ENCODE measurements around the gene GNAS.
"Not testable (repeated sequence)": the region's sequence is repeated elsewhere in the genome, so short reads cannot be mapped to it uniquely, and the experiment has no call there.

GNAS gene

DNA sequence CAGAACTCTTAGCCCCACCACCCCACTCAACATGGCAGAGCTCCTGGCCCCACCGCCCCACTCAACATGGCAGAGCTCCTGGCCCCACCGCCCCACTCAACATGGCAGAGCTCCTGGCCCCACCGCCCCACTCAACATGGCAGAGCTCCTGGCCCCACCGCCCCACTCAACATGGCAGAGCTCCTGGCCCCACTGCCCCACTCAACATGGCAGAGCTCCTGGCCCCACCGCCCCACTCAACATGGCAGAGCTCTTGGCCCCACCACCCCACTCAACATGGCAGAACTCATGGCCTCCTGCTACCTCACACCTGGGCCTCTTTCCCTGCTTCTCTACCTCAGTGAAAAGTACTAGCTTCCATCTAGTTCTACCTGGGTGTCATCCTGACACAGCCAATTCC, 23.7 kb upstream of the GNAS start:
- DNase-seq: not testable (repeated sequence)

DNA sequence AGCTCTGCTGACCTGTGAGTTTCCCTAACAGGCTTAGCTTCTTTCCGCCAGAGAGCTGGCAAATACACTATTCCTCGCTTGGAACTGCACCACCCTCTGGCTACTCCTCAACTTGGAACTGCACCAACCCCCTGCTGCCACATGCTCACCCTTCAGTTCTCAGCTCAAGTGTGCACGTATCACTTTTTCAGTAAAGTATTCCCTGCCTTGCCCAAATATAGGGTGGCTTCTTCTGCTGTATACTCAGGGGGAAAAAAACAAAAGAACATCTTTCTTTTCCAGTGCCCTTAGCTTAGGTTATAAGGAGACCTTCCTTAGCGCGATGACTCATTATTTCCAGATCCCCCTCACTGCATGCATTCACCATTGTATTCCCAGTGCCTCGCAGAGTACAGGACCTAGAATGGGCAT, 23.0 kb upstream of the GNAS start:
- DNase-seq: no peak

DNA sequence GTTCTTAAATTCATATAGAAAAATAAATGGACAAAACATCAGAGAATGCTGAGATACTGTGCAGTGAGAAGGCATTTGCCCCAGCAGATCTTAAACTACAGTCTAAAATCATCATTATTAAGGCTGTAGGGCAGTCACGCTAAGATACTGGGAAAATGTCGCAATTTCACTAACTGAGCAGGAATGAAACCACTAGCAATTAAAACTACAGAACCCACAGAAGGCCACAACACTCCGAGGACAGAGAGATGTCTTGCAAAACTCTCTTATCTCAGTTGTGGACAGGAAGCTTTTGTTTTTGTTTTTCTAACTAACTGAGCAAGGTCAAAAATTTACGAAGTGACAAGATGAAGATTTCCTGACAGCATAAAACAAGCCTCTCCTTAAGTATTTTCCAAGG, 20.1 kb upstream of the GNAS start:
- DNase-seq: no peak

DNA sequence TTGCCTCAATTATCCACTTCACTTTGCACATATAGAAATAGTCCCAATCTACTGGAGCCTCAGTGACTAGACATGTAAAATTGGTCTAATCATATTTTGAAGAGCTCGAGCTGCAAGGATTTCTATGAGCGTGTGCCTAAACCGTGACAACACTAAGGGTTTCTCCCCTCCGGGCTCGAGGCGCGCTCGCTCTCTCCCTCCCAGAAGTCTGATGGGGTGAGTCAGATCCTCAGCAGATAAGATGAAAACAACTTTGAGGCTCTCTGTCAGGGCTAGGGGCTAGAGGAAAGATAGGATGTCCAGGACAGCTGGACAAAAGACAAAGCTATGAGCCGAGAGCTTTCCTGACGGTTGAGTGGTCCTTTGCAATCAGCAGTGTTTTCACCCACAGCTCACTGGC, 18.6 kb upstream of the GNAS start:
- no peak for DNase-seq

DNA sequence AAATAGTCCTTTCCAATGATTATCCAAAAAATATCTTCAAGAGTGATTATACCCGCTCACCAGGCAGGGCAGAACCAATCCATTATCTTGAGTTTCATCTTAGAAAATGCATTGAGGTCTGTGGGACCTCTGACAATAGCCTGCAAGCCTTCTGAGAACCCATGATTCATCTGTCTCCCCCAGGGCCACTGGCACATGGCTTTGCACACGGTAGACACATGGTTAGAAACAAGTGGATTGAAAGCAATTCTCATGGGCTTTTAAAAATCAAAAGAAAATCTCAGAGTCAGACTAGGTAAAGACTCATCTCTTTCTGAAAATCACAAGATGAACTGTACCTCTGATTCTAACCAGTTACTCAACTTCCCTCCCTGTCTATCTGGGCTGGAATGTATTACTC, 17.3 kb upstream of the GNAS start:
- no peak for DNase-seq

DNA sequence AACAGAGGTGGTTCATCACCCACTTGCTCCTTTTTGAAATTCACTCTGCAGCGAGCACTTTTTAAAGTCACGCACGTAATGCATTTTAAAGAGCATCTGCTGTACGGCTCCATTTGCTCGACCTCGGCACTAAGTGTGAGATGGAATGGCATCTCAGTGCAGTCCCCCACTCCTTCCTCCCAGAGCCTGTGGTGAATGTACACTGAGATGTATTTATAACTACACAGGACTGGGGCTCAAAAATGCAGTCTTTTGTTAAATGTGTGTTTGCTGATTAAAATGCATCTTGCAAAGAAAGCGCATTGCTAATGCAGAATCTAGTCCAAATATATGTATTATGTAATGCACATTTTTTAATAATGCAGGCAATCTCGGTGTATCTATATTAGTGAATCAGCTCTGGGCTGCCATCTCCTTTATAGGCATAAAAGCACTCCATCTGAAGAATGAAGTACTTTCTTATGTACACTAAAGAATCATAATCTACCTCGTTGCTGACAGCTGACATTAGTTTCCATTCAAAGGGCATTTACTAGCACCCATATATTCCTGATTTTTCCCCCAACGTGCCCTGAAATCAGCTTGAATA, 15.8 kb upstream of the GNAS start:
- no peak for DNase-seq

DNA sequence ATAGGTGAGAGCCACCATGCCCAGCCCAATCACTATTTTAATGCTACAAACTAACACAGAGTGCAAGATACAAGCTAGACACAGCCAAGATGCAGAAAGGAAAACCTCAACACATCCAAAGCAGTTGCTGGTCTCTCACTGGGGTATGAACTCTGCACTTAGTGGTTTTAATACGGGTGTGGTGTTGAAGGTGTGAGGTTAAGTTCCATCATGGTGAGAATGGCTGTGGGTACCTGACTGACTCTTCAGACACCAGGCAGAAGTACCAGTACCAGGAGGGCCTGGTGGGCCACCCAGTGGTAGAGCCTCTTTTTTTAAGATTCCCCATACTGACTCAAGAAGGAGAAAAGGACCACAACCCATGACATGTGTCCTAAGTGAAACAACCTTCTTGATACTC, 14.8 kb upstream of the GNAS start:
- no peak for DNase-seq

DNA sequence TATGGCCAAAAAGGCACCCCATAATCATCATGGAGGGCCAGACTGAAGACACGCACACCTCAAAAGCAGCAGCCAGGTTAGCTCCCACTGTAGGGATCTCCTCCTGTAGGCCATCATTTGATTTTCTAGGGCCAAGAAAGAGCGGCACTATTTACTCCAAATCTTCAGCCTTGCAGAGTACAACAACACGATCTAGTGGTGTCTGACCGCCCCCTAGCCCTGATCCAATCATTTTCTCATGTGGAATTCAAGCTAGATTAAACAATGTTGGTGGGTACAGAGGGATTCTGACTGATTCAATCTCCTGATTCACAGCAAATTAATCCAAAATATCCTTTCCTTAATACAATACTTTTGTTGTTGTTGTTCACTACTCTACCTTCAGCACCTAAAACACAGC, 14.3 kb upstream of the GNAS start:
- no peak for DNase-seq

DNA sequence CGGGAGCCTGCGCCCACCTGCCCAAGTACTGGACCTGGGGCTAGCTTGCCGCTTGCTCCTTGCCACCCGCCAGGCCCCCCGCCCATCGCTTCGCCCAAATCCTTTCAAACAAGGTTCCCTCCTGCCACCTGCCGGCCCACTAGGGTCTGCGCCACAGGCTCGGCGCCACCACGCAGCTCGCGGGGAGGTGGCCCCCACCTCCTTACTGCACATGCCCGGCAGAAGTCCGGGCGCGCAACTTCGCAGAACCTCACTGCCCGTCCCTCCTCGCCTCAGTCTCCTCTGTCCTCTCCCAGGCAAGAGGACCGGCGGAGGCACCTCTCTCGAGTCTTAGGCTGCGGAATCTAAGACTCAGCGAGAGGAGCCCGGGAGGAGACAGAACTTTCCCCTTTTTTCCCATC, 13.0 kb upstream of the GNAS start:
- no peak for DNase-seq

DNA sequence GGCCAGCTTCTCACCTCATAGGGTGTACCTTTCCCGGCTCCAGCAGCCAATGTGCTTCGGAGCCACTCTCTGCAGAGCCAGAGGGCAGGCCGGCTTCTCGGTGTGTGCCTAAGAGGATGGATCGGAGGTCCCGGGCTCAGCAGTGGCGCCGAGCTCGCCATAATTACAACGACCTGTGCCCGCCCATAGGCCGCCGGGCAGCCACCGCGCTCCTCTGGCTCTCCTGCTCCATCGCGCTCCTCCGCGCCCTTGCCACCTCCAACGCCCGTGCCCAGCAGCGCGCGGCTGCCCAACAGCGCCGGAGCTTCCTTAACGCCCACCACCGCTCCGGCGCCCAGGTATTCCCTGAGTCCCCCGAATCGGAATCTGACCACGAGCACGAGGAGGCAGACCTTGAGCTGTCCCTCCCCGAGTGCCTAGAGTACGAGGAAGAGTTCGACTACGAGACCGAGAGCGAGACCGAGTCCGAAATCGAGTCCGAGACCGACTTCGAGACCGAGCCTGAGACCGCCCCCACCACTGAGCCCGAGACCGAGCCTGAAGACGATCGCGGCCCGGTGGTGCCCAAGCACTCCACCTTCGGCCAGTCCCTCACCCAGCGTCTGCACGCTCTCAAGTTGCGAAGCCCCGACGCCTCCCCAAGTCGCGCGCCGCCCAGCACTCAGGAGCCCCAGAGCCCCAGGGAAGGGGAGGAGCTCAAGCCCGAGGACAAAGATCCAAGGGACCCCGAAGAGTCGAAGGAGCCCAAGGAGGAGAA, 12.3 kb upstream of the GNAS start:
- DNase-seq: no peak

DNA sequence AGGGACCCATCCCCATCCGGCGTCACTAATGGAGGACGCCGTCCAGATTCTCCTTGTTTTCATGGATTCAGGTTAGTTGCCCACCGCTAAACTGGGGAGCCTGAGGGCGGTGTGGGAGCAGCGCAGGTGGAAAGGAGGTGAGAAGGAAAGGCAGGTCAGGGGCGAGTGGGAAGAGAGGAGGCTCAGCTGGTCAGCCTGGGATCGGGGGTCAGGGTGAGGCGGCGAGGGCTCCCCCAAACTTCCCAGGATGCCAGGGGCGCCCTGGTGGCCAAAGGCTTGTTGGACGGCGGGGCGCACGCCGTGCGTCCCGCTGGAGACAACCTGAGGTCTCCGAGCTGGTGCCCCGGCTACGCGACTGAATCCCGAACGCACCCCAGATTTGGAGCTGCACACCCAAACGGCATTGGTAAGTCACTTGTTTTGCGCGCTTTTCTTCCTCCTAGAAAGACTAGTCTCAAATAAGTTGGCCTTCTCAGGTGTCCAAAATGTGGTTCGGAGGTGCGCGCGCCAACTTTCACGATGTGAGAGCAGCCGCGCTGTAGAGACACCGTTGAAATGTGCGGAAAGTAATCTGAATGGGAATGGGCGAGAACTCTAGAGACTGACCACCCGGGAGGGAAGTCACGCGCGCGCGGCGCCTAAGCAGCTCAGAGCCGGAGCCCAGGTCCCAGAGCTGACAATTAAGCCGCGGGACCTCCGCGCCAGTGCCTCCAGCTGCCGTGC, 11.5 kb upstream of the GNAS start:
- DNase-seq: no peak

DNA sequence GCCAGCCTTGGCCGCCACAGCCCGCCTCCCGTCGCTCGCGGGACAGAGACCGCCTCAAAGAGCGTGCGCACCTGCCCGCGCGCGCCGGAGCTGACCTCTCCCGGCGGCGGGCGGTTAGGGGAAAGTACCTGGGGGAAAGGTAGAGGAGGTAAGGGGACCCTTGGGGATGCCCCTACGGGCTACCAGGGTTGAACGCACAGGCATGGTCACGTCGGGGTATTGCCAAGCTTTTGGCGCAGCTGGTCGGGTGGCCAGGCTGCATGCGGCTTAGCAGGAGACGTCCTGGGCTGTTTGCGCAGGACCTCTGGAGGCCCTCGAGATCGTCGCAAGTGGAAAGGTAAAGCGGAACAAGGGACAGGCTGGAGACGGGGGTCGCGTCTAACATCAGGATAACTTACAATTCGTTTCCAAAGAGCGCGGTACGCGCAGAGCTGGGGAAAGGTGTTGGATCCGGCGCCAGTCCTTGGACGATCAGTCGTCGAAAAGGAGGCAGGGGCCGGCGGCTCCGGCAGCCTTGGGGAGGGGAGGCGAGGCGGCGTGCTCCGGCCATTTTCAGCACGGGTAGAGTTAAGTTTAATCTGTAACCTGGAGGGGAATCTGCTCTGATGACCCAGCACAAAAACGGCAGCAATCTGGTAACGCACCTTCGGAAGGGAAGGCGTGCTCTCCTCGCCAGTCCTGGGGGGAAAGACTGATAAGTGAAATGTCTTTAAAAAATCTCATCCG, 10.8 kb upstream of the GNAS start:
- no peak for DNase-seq

DNA sequence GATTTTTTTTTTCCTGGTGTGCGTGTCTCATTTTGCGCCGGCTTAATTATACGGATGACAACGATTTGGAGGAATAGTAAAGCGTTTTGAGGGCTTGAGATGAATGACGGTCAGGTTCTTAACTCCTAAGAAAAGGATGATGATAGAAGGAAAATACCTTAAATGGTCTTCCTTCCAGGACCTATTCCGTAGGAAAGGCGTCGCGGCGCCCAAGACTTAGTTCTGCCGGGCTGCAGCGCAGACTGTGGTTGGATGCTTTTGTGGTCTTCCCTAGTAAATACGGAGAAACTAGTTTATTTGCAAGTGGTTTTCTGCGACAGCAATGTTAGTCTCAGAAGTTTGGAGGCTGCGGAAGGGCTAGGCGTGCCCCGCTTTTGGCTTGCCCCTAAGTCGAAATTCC, 10.2 kb upstream of the GNAS start:
- DNase-seq: no peak

DNA sequence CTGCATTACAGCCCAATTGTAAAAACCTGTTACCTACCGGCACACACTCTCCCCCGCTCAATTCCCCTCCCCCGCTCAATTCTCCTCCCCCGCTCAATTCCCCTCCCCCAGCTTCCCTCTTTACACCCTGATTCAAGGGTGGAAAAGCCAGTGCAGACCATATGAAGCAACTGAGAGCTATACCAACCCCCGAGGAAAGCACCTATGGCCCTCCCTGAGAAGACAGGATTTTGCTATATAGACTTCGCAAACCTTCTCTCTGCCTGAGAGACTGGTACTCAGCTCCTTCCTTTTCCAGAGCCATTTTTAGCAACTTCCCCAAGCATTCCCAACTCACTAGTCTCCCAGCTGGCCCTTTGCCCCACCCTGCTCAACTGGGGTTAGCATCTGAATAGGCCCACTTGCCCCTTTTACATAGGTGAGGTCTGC, 9.4 kb upstream of the GNAS start:
- no peak for DNase-seq

DNA sequence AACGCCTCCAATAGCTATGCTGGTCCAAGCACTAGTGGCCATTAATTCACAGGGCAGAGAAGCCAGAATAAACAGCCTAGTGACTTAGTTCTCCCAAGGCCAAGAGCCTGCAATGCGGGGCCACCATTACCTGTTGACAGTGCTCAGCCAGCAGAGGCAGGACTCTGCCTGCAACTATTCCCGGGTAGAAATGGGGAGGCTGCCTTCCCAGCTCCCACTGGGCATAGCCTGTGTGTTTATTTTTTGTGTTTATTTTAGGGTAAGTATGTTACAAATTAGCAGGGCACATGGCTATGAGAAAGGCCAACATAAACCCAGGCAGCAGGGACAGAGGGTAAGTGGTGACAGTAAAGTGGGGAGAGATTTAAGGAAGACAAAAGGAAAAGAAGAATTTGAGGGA, 6.8 kb upstream of the GNAS start:
- DNase-seq: no peak

DNA sequence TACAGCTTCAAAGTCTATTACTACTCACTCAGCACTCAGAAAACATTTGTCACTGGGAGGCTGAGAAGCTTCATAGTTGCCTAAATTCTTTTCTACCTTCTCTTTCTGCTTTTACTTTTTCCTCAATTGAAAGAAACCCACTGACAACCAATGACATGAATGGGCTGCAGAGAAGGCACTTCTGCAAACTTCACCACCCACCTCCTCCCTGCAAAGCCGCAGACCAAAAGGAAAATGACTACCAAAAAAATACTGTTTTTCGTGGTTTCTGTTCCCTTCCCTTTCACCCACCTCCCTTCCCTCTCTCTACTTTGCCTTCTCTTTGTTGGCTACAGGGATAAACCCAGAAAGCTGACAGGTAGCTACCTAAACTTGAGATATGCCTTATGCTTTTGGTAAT, 5.1 kb upstream of the GNAS start:
- DNase-seq: no peak

DNA sequence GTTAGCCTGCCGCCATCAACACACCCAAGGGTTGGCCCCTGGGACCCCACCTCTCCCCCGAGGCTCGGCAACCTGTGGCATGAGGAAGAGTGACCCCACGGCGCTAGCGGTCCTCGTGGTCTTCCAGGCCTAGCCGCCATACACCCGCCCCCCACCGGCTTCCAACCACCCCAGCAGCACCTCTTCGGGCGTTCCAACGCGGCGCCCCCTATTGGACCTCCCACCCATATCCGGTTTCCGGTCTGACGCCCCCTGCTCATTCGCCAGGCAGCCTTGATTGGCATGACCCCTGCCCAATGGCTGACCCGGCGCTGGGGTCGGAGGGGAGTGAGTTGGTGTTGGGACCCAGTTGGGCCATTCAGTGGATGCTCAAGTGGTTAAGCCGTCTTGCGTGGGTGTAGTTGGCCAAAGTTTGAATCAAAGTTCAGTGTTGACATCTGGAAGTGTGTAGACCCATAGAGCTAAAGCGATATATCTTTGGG, 1.8 kb upstream of the GNAS start, which contains the start of gene GNAS-AS1:
GNAS-AS1 (minus strand) TSS at position 210 of the 482 bp plus-strand sequence.
- DNase-seq: peak; percentile 31

DNA sequence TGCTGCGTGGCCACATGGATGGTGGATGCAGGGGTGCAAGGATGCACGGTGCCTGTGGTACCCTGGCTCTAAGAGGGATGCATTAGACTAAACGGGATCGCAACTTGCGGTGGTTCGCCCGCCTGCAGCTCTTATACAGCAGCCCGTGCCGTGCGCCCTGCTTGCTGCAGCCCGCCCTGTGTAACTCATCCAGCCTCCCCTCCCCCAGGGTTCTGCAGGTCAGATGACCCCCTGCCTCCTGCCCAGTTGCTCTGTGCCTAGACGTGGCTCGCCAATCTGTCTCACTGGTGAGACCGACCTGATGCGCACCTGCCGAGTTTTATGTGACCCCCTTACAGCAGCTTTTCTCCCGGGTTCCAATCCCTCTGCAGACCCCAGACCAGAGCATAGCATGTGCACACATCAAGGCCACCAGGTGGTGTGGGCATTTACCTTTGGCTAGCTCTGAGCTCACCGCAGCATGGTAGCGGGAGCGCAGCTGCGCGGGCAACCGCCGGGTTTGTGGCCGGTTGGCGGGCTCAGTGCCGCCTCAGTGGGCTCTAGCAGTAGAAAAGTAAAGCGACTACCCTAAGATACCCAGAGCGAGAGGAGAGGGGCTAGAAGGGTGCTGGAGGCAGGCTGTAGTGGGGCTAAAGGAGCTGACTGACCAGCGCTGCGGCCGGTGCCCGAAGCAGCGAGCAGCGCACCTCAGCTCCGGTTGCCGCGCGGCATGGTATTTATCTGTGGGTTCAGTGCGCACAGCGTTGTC, 1.1 kb upstream of the GNAS start:
- no peak for DNase-seq

DNA sequence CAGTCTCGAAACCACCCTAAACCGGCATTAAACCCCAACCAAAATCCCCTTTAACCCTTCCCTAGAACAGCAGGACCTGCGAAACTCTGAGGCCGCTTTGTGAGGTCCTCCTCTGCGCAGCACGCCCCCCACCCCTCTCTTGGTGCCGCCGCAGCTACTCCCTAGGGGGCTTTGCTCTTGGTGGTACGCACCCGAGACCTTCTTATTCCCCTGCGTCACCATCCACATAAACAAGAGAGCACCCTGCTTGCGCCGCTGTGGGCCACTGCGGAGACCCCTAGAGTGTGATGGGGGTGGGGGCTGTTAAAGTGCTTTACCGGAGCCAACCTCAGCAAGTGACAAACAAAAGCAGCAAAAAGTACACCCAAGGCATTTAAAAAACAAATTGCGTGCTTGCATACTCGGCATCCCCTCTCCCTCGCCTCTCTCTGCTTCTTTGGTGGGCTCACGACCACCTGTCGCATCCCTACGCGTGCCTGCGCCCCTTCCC, 502 bp upstream of the GNAS start:
- DNase-seq: no peak

DNA sequence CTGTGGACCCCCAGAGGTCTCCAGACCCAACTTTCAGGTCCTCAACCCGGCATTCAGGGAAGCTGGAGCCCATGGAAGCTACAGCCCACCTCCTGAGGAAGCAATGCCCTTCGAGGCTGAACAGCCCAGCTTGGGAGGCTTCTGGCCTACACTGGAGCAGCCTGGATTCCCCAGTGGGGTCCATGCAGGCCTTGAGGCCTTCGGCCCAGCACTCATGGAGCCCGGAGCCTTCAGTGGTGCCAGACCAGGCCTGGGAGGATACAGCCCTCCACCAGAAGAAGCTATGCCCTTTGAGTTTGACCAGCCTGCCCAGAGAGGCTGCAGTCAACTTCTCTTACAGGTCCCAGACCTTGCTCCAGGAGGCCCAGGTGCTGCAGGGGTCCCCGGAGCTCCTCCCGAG, 950 bp downstream of the GNAS start:
- DNase-seq: no peak

DNA sequence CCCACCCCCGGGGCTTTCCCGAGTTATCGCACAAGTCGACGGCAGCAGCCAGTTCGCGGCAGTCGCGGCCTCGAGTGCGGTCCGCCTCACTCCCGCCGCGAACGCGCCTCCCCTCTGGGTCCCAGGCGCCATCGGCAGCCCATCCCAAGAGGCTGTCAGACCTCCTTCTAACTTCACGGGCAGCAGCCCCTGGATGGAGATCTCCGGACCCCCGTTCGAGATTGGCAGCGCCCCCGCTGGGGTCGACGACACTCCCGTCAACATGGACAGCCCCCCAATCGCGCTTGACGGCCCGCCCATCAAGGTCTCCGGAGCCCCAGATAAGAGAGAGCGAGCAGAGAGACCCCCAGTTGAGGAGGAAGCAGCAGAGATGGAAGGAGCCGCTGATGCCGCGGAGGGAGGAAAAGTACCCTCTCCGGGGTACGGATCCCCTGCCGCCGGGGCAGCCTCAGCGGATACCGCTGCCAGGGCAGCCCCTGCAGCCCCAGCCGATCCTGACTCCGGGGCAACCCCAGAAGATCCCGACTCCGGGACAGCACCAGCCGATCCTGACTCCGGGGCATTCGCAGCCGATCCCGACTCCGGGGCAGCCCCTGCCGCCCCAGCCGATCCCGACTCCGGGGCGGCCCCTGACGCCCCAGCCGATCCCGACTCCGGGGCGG, 1.6 kb downstream of the GNAS start:
- DNase-seq: no peak
